GM19438 (cell line): Measurements from ENCODE around the gene SLC7A7.
"Not testable (repeated sequence)": the region's sequence is repeated elsewhere in the genome, so short reads cannot be mapped to it uniquely, and the experiment has no call there.

ENCODE experiments used
- ATAC-seq: cut with Tn5 transposase; IDR thresholded peaks from one replicate; pipeline ENCODE4 v1.9.1; 2021; ENCODE audit warnings: low read depth; ENCODE audit not compliant: unreplicated experiment

The SLC7A7 gene

DNA sequence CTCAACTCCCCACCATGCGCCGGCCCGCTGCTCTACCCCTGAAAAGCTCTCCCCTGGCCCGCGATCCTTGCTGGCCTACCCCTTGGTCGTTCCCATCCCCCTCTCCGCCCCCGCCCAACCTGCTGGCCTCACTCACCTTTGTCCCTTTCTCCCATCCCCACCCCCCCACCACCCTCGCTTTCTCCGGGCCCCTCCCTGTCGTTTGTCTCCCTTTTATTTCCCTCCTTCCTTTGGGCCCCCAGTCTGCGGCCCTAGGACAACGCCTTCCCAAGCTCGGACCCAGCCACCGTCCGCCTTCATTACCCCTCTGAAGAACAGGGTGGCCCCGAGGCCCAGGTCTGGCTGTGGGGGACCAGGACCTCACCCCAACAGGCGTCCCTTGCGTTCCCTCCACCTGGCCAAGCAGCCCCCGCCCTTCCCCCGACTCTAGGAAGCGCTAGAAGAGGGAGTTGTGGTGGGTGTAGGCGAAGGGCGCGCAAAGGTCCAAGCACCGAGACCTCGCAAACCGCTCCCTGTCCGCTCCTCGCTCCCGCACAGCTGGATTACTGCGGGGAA is 6.9 kb upstream of the SLC7A7 start:
- no peak for ATAC-seq

GRCh38 chr14:22821193-22822015 is 6.2 kb upstream of the SLC7A7 start:
- ATAC-seq = no peak

DNA sequence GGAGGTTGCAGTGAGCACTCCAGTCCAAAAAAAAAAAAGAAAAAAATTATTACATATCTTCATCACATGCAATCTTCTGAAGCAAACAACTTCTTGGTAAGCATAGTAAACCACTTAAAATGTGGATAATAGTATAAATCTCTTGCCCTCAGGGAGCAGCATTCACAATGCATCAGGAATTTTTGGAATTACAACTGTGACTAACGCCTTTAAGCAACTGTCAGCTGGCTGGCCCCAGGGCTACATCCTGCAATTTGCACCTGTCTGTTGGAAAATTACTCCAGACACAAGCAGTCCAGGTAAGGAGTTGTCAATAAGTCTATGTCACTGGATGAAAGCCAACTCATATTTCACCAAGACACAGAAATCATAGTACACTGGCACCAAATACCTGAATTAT is 5.5 kb upstream of the SLC7A7 start:
- ATAC-seq = no peak

GRCh38 chr14:22819151-22819988 is 4.1 kb upstream of the SLC7A7 start:
- ATAC-seq = peak; percentile 48

DNA sequence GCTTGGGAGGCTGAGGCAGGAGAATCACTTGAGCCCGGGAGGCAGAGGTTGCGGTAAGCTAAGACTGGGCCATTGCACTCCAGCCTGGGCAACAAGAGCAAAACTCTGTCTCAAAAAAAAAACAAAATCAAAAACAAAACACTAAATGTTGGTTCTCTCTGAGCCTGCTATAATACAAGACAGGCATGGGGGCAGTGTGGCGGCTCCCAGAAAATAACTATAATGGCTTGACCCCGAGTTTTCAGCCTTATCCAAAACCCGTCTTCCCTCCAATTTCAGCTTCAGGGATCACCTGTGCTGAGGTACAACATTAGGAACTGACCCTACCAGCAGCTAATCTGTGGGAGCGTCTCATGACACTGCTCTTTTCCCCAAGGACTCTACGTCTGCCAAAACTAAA is 862 bp downstream of the SLC7A7 start:
- no peak for ATAC-seq

DNA sequence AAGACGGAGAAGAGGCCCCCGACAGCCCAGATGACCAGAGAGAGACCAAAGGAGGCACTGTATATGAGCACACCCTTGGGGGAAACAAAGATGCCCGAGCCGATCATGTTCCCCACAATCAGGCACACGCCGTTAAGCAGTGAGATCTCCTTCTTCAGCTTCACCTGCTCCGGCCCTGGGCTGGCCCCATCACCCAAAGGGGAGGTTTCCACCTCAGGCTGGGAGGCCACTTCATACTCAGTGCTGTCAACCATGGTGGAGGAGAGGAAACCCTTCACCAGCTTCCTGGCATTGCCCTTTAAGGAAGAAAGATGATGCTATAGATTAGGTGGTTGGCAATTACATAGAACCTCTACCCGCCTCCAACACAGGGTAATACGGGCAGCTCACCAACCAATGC is 2.1 kb downstream of the SLC7A7 start:
- ATAC-seq = no peak

DNA sequence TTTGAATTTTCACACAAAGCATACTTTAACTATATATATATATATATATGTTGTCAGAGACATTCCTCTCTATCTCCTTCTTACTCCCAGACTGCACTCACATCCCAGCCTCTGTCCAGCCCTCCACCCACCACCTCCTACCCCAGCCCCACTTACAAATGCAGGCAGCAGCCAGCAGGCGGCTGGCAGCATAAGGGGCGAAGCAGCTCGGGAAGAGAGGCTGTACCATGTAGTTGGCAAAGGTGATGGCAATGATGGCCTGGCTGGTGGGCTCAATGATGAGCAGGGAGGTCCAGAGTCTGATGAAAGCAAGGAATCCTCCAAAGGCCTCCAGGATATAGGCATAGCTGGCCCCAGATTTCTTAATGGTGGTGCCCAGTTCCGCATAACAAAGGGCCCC is 2.5 kb downstream of the SLC7A7 start:
- ATAC-seq = no peak

GRCh38 chr14:22811722-22812121 is 3.5 kb downstream of the SLC7A7 start:
- ATAC-seq = no peak

- no peak for ATAC-seq
Measured at GRCh38 chr14:22808388-22809209, 6.6 kb downstream of the SLC7A7 start.

- ATAC-seq = no peak
Measured at GRCh38 chr14:22807432-22808087, 7.7 kb downstream of the SLC7A7 start.

DNA sequence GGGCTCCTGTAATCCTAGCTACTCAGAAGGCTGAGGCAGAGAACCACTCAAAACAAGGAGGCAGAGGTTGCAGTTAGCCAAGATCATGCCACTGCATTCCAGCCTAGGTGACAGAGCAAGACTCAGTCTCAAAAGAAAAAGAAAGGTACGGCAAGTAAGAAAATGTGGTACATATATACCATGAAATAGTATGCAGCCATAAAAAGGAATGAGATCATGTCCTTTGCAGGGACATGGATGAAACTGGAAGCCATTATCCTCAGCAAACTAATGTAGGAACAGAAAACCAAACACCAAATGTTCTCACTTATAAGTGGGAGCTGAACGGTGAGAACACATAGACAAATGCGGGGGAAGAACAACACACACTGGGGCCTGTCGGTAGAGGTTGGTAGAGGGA is 10.0 kb downstream of the SLC7A7 start:
- not testable (repeated sequence) for ATAC-seq

DNA sequence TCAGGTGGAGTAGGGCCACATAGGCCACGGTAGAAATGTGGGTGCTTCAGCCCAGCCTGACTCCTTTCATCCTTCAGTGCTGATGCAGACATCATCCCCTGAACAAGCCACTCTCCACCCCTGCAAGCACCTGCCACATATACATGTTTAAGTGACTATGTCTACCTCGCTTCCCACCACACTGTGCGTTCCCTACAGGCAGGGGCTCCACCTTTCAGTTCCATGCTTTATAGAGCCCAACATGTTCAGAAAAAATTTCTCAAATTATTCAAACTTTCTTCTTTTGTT is 11.6 kb downstream of the SLC7A7 start:
- peak; percentile 60 for ATAC-seq

DNA sequence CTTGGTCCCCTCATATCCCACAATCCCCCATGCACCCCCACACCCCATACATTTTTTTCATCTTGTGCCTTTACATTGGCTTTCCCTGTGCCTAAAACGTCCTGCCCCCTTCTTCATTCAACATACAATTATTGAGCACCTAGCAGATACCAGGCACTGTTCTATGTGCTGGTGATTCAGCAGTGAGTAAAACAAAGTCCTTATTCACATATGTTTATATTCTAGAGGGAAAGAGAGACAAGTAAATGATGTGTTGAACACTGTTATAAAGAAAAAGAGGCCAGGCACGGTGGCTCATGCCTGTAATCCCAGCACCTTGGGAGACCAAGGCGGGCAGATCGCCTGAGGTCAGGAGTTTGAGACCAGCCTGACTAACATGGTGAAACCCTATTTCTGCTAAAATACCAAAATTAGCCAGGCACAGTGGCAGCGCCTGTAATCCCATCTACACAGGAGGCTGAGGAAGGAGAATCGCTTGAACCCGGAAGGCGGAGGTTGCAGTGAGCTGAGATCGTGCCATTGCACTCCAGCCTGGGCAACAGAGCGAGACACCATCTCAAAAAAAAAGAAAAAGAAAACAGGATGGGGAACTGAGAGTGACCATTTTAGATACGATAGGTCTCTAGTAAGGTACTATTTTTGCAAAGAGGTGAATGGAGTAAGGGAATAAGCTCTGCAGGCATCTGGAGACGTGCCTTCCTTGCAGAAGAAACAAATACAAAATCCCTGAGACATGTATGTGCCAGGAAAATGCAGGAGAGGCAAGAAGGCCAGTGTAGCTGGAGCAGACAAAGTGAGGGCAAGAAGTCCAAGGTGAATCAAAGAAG is 12.2 kb downstream of the SLC7A7 start:
- ATAC-seq = peak; percentile 67

DNA sequence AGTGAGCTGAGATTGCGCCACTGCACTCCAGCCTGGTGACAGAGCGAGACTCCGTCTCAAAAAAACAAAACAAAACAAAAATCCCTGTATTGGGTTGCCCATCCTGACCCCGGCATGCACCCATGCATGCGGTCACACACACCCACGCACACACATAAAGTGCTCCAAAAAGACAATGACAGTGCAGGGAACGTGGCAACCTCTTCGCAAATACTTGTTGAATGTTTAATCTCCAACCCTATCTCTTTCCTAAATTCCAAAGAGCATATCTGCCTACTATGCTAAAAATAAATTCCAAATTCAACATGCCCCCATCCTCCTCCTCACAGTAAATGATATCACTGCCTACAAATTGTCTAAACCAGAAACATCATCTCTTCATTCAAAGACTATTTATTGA is 13.5 kb downstream of the SLC7A7 start:
- no peak for ATAC-seq

DNA sequence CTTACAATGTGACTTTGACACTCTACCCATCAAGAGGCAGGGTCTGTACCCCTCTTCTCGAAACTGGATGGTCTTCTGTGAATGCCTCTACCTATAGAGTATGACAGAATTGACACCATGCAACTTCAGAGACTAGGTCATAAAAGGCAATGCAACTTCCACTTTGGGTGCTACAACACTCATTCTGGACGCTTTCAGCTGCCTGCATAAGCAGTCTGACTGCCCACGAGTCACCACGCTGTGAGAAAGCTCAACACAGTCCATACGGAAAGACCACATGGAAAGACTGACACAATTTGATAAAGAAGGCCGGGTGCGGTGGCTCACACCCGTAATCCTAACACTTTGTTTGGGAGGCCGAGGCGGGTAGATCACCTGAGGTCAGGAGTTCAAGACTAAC is 14.9 kb downstream of the SLC7A7 start:
- ATAC-seq = no peak

GRCh38 chr14:22798528-22798927 is 16.7 kb downstream of the SLC7A7 start:
- ATAC-seq = no peak

DNA sequence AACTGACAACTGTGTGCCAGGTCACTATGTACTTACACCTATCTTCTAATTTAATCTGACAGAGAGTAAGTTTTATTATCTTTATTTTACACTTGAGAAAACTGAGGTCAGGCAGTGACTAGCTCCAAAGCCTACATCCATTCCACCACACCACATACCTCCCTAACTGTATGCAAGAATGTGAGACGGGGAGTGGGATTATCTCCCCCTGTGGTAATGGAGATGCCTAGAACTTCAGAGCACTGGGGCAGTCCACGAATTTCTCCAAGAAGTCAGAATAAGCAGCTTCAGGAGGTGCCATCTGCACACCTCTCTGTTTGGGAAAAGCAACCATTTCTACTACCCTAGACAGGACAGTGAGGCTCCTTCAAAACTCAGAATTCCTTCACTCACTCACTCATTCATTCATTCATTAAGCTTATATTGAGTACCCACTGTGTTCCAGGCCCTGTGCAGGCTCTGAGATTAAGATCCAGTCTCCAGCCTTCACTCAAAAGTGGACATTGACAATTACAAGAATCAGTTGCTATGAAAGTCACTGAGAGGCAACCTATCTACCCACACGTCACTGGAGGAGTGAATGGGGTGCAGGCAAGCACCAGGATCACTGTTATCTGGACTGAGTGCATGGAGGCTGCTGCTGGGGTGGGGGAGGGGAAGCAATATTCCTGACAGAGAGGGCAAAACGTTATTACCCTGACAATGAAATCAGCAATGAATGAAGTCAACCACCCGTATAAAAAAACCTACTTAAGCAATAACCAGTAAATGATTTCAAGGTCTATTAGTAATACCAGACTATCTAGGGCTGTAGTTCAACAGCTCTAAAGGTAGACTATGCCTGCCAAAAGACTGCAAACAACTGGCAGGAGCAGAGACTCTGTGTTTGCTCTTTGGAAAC is 18.0 kb downstream of the SLC7A7 start:
- no peak for ATAC-seq

GRCh38 chr14:22796087-22796707 is 19.0 kb downstream of the SLC7A7 start:
- peak; percentile 58 for ATAC-seq
